Esophagus muscularis mucosa (tissue), 4 donors: ENCODE data around the gene BCL11A. TPM values are rescaled to one million over a fixed set of nuclear protein-coding genes. Genes with fewer than 3 reads are reported as not detected.

Experiments used
- DNase-seq: peaks from one replicate; pipeline ENCODE4 v3.0.0-alpha.2; 2017; ENCODE audit errors: extremely low spot score
- H3K27ac ChIP-seq, 4 donors: fragments of 200-600 bp; sonication (generic); replicated peaks in 1 of 4; 1 replicate in 3 of 4; 2 replicates in 1 of 4; pipeline ENCODE4 v1.5.1; 2016 to 2019; ENCODE audit warnings: mild to moderate bottlenecking in 1 of 4
- H3K27me3 ChIP-seq, 4 donors: fragments of 200-600 bp; sonication (generic); one replicate each; pipeline versions ENCODE4 v1.5.1 to v1.6.0; 2016 to 2019
- H3K36me3 ChIP-seq, 4 donors: fragments of 200-600 bp; sonication (generic); one replicate each; pipeline ENCODE4 v1.5.1; 2016 to 2019
- H3K4me1 ChIP-seq, 4 donors: fragments of 200-600 bp; sonication (generic); one replicate each; pipeline ENCODE4 v1.5.1; 2016 to 2019
- H3K4me3 ChIP-seq, 4 donors: fragments of 200-600 bp; sonication (generic); 1 replicate in 2 of 4; 2 replicates in 2 of 4; pipeline ENCODE4 v1.5.1; 2016 to 2019; ENCODE audit warnings: mild to moderate bottlenecking in 4 of 4, moderate library complexity in 1 of 4
- H3K9me3 ChIP-seq, 4 donors: fragments of 200-600 bp; sonication (generic); 1 replicate in 3 of 4; 2 replicates in 1 of 4; pipeline ENCODE4 v1.5.1; 2016 to 2019
- CTCF ChIP-seq, 3 experiments: fragments of 200-600 bp in 2 of 3; fragments of 450-650 bp in 1 of 3; sonication (generic) in 2 of 3; IDR thresholded peaks; one replicate each; pipeline ENCODE4 v1.5.1; 2017 to 2019; ENCODE audit warnings: antibody characterized with exemption in 3 of 3, mild to moderate bottlenecking in 2 of 3, moderate library complexity in 1 of 3
- EP300 ChIP-seq: sonication (generic); formaldehyde crosslinking; IDR thresholded peaks from one replicate; pipeline ENCODE4 v1.6.1; 2017; ENCODE audit warnings: antibody characterized with exemption
- POLR2A ChIP-seq: fragments of 450-650 bp; IDR thresholded peaks from one replicate; pipeline ENCODE4 v1.6.1; 2017; ENCODE audit warnings: antibody characterized with exemption, moderate library complexity, mild to moderate bottlenecking, low read depth
- POLR2AphosphoS5 ChIP-seq, 2 donors: sonication (generic); formaldehyde crosslinking; IDR thresholded peaks; one replicate each; pipeline ENCODE4 v1.6.1; 2017; ENCODE audit warnings: antibody characterized with exemption in 2 of 2
- WGBS: methylation state at CpG from one replicate; pipeline ENCODE4 v1.1.5; 2018; 5-methylcytosine and 5-hydroxymethylcytosine counted together
- intact Hi-C: fragments of 100-400 bp; cut with DNase I; formaldehyde crosslinking; loops from one replicate; pipeline ENCODE4 v1.15.1; 2023
- total RNA-seq, 4 donors: library from RNA; depleted of rRNA; stranded (reverse); fragments of >200 nt; gene quantifications; one replicate each; pipeline versions ENCODE4 v1.1.0 to v1.2.1, GENCODE V29; 2016

Gene BCL11A
- total RNA-seq, 4 donors from 2014 or later = 3.5 to 11.3 (median 4.7) TPM

GRCh38 chr2:60519231-60519863 is 34.1 kb downstream of the BCL11A start:
- H3K4me1 ChIP-seq = peaks cover 0 to 15% (median 7%) of the 10 kb centered on the region in 4 donors
- H3K27me3 ChIP-seq = no peaks in the 10 kb centered on the region
- no peaks in the 10 kb centered on the region for H3K36me3 ChIP-seq
- no peaks in the 10 kb centered on the region for H3K9me3 ChIP-seq
- DNase-seq = no peak
- whole genome bisulfite sequencing = 83% methylated on average over 7 of the region's 7 CpGs
- intact Hi-C loops = no loop called here
- H3K4me3 ChIP-seq = no peak overlapping the region
- no peak for TF ChIP-seq POLR2AphosphoS5 (IDR thresholded peaks at IDR 0.05)
- no peak for TF ChIP-seq EP300
- TF ChIP-seq POLR2A = no peak
- TF ChIP-seq CTCF (IDR thresholded peaks at IDR 0.05) = no peak
- H3K27ac ChIP-seq = no peak overlapping the region

GRCh38 chr2:60518567-60518966 is 34.9 kb downstream of the BCL11A start:
- H3K9me3 ChIP-seq = no peaks in the 10 kb centered on the region
- no peak overlapping the region for H3K4me3 ChIP-seq
- DNase-seq = no peak
- no peaks in the 10 kb centered on the region for H3K27me3 ChIP-seq
- H3K27ac ChIP-seq = no peak overlapping the region
- TF ChIP-seq POLR2A (no peak), EP300 (no peak), CTCF (IDR thresholded peaks at IDR 0.05) (no peak), POLR2AphosphoS5 (IDR thresholded peaks at IDR 0.05) (no peak)
- H3K36me3 ChIP-seq = no peaks in the 10 kb centered on the region
- intact Hi-C loops = no loop called here
- 88% methylated on average over 7 of the region's 7 CpGs for WGBS
- peaks cover 0 to 15% (median 7%) of the 10 kb centered on the region in 4 donors for H3K4me1 ChIP-seq

- intact Hi-C loops = no loop called here
- peaks cover 0 to 10% (median 7%) of the 10 kb centered on the region in 4 donors for H3K4me1 ChIP-seq
- TF ChIP-seq CTCF (IDR thresholded peaks at IDR 0.05) (no peak), EP300 (no peak), POLR2A (no peak), POLR2AphosphoS5 (IDR thresholded peaks at IDR 0.05) (no peak)
- DNase-seq = no peak
- WGBS = 93% methylated on average over 4 of the region's 4 CpGs
- H3K4me3 ChIP-seq = no peak overlapping the region
- no peaks in the 10 kb centered on the region for H3K27me3 ChIP-seq
- no peak overlapping the region for H3K27ac ChIP-seq
- no peaks in the 10 kb centered on the region for H3K36me3 ChIP-seq
- no peaks in the 10 kb centered on the region for H3K9me3 ChIP-seq
Observed at GRCh38 chr2:60517446-60517845, 36.0 kb downstream of the BCL11A start.

- no peak for DNase-seq
- WGBS = 82% methylated on average over 4 of the region's 4 CpGs
- intact Hi-C loops = no loop called here
- H3K9me3 ChIP-seq = no peaks in the 10 kb centered on the region
- H3K27ac ChIP-seq = no peak overlapping the region
- peaks cover 0 to 9% (median 6%) of the 10 kb centered on the region in 4 donors for H3K4me1 ChIP-seq
- H3K36me3 ChIP-seq = no peaks in the 10 kb centered on the region
- no peak overlapping the region for H3K4me3 ChIP-seq
- H3K27me3 ChIP-seq = no peaks in the 10 kb centered on the region
- TF ChIP-seq CTCF (IDR thresholded peaks at IDR 0.05) = no peak
- no peak for TF ChIP-seq EP300
- TF ChIP-seq POLR2A = no peak
- no peak for TF ChIP-seq POLR2AphosphoS5 (IDR thresholded peaks at IDR 0.05)
Observed at GRCh38 chr2:60516826-60517225, 36.6 kb downstream of the BCL11A start.

- Histone ChIP-seq H3K36me3 (no peaks in the 10 kb centered on the region), H3K4me3 (no peak overlapping the region), H3K4me1 (peaks cover 0 to 9% (median 6%) of the 10 kb centered on the region in 4 donors), H3K27me3 (no peaks in the 10 kb centered on the region), H3K27ac (no peak overlapping the region), H3K9me3 (no peaks in the 10 kb centered on the region)
- no peak for TF ChIP-seq POLR2AphosphoS5 (IDR thresholded peaks at IDR 0.05)
- TF ChIP-seq EP300 = no peak
- TF ChIP-seq CTCF (IDR thresholded peaks at IDR 0.05) = no peak
- TF ChIP-seq POLR2A = no peak
- 19% methylated on average over 6 of the region's 6 CpGs for WGBS
- intact Hi-C loops = no loop called here
- no peak for DNase-seq
Observed at GRCh38 chr2:60516383-60516811, 37.1 kb downstream of the BCL11A start.
